ENCODE data around the gene USP6NL.
"Not testable (repeated sequence)": the region's sequence is repeated elsewhere in the genome, so short reads cannot be mapped to it uniquely, and the experiment has no call there.

The USP6NL gene
- long read RNA-seq, donor 1, full-length matches to known transcripts = 5 of 5 reads
- long read RNA-seq, donor 1, partial matches to known transcripts = 0 of 5 reads
- long read RNA-seq, donor 1, other reads (novel, unspliced or antisense) = 0 of 5 reads
- long read RNA-seq, donor 2, full-length matches to known transcripts = 3 of 3 reads
- long read RNA-seq, donor 2, partial matches to known transcripts = 0 of 3 reads
- long read RNA-seq, donor 2, other reads (novel, unspliced or antisense) = 0 of 3 reads
- long read RNA-seq, donor 3, full-length matches to known transcripts = 1 of 12 reads
- long read RNA-seq, donor 3, partial matches to known transcripts = 11 of 12 reads
- long read RNA-seq, donor 3, other reads (novel, unspliced or antisense) = 0 of 12 reads
- long read RNA-seq, donor 4, full-length matches to known transcripts = 3 of 3 reads
- long read RNA-seq, donor 4, partial matches to known transcripts = 0 of 3 reads
- long read RNA-seq, donor 4, other reads (novel, unspliced or antisense) = 0 of 3 reads
- long read RNA-seq, donor 5, full-length matches to known transcripts = 3 of 3 reads
- long read RNA-seq, donor 5, partial matches to known transcripts = 0 of 3 reads
- long read RNA-seq, donor 5, other reads (novel, unspliced or antisense) = 0 of 3 reads
- long read RNA-seq, donor 6, full-length matches to known transcripts = 6 of 6 reads
- long read RNA-seq, donor 6, partial matches to known transcripts = 0 of 6 reads
- long read RNA-seq, donor 6, other reads (novel, unspliced or antisense) = 0 of 6 reads
- long read RNA-seq, donor 7, full-length matches to known transcripts = 4 of 4 reads
- long read RNA-seq, donor 7, partial matches to known transcripts = 0 of 4 reads
- long read RNA-seq, donor 7, other reads (novel, unspliced or antisense) = 0 of 4 reads
- long read RNA-seq, donor 8, full-length matches to known transcripts = 5 of 5 reads
- long read RNA-seq, donor 8, partial matches to known transcripts = 0 of 5 reads
- long read RNA-seq, donor 8, other reads (novel, unspliced or antisense) = 0 of 5 reads

DNA sequence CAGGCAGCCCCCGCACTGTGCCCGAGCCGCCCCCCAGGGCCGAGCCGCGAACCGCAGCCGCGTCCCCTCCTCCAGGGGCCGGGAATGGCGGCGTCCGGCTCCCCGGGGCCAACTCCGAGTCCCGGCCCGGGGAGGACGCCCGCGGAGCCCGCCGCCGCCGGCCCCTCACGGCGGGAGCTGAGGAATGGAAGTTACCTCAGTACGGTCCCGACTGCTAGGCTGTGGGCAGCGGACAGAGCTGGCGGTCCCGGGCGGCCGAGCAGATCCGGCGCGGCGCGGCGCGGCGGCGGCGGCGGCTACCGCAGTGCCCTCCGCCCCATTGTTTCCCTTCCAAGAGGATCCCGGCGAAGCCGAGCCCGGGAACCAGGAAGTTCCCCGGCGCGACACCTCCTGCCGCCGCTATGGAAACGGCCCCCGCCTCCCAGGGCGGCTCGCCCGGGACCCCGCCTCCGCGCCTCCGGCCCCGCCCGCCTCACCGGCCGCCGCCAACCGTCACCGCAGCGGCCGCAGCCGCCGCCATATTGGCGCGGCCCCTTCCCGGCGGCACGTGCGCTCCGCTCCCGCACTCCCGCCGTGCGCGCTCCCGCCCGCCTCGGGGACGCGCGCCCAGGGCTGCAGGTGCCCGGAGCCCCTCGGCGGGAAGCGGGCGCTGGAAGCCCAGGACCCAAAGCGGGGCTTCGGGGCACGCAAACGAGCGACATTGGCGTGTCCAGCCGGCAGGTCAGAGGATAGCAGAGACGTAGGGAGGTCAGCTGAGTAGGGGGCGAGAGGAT is at the start of gene USP6NL:
Gene USP6NL, minus strand, starts transcription at position 403 of the 773 bp plus-strand sequence. CDS start 14,016 bp downstream, outside the sequence.
- DNase-seq = peak; percentile 92

DNA sequence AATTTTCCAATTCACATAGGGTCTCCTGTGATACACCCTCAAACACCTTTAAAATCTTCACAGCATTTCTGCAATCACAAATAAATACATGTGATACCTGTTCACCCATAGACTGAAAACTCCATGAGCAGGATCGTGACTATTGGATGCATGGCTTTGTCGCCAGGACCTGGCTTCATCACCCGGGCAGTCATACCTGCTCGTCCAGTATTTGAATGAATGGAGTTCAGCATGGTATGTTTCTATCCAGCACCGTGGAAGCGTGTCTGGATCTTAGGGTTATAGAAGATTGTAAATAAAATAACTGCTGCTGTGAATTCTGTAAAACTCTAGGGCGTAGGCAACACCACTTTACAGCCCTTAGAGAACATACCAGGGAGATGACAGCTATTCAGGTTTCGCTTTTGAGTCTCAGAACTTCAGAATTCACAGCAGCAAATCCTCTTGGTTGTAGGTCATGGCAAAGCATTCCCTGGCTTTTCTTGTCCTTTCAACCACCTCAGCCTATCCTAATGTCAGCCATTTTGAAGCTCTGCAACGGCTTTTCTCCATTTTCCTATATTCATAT is 47.4 kb upstream of the USP6NL start:
- DNase-seq = no peak

DNA sequence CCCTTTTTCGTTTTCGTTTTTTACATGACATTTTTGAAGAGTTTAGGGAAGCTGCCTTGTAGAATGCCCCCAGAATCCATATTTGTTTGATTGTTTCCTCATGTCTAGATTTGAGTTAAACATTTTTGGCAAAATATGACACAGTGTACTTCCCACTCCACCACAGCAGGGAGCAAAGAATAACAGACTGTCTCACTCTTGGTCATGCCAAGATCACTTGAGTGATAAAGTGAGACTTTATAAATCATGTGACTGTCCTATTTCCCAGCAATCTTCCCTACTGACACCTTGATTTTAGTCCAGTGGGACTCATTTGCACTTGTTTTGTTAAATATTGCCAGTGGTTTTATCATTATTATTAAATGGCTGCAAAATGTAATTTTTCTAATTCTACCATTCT is 44.4 kb upstream of the USP6NL start:
- DNase-seq = no peak

DNA sequence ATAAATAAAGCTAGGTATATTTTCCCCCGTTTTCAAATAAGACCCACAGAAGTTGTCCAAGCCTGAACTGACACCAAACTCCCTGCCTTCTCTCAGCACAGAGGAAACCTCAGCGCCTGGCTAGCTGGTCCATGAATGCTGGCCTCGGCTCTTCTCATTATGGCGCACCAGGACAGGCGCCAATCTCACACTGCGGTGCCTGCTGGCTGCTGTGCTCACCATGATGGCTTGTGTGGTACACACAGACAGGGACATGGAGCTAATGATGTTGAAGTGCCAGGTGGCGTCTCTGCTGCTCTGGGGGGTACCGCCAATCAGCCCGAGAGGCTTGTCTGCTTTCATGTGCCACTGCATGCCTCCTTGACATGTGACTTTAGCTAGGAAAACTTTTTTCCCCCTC is 43.2 kb upstream of the USP6NL start:
- DNase-seq = no peak

DNA sequence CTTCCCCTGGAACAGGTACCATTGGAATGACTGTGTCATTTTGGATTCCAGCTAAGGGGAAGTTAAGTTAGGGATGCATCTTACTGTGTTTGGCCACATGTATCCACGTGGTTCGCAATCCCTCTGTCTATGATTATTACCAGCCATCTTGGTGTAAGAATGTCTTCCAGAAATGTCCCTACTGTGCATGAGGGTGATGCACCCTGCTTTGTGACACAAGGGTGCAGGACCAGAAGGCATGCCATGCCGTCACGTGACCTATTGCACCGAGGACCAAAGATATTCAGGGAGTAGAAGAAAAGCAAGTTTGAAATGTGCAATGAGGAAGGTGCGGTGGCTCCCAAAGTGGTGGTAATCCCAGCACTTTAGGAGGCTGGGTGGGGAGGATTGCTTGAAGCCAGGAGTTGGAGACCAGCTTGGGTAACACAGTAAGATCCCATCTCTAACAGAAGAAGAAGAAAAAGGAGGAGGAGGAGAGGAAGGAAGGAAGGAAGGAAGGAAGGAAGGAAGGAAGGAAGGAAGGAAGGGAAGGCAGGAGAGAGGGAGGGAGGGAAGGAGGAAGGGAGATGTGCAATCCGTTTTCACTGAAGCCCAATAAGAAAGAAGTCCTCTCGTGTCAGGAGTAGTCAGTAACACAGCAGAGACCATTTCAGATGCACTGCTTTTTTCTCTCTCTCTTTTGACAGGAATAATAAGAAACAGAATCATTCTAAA is 42.5 kb upstream of the USP6NL start:
- no peak for DNase-seq

DNA sequence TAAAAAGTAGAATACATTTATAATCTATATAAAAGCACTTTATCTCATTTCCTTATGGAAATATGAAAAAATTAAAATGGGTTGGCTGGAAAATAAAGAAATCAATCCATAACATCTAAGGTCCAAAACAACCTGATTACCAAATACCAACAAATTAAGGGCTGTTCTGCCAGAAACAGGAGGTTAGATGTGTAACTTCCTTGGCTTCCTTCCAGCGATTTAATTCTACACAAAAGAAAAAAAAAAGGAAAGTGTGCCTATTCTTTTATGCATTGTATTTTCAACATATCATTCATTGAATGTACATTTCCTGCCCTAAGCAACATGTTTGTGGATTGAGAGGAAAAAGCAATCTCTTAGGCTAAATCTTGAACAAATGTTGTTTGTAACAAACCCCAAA is 36.2 kb upstream of the USP6NL start:
- DNase-seq = no peak

DNA sequence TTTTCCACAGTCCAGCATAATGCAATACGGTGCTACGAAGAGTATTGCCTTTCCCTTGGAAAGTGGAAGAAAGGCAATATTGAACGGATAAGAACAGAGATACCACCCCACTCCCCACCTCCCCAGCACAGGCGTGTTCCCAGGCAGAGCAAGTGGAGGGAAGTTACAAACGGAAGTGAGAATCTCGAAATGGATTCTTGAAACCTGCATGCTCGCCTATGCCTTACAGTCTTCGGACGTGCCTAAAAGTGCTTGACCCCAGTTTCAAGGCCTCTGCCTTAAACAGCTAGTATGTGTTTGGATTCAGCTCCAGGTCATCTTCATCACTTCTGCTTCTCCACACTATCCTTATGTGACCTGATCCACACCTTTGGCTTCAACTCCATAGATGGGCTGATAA is 35.0 kb upstream of the USP6NL start:
- DNase-seq = no peak

DNA sequence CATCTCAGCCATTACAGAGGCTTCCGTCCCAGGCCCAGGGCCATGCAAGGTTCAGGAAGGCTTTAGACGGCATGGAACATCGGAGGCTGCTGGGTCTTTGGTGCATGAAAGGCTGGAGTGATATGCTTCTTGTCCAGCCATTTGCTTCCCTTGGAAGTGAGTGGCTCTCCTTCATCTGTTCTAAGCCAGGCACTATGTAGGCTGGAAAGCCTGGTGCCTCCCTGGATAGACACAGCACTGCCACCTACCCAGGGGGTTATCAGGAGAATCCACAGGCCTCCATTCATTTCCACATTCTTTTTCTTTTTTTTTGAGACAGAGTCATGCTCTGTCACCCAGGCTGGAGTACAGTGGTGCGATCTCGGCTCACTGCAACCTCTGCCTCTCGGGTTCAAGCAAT is 31.6 kb upstream of the USP6NL start:
- DNase-seq = no peak

DNA sequence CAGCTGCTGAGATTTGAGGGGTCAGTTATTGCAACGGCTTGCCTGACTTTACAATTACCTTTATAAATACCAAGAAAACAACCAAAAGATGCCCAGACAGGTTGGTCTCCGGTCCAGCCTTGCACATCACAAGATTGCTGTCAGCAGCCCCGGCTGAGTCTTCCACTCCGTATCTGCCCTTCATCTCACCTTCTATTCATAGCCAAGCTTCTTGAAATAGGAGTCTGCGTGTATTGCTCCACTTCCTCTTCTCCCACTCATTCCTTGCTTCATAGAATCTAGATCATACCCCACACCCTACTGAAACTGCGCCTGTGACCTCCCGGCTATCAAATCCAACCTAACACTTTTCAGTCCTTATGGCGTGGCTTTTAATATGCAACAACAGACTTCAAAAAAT is 31.1 kb upstream of the USP6NL start:
- DNase-seq = no peak

DNA sequence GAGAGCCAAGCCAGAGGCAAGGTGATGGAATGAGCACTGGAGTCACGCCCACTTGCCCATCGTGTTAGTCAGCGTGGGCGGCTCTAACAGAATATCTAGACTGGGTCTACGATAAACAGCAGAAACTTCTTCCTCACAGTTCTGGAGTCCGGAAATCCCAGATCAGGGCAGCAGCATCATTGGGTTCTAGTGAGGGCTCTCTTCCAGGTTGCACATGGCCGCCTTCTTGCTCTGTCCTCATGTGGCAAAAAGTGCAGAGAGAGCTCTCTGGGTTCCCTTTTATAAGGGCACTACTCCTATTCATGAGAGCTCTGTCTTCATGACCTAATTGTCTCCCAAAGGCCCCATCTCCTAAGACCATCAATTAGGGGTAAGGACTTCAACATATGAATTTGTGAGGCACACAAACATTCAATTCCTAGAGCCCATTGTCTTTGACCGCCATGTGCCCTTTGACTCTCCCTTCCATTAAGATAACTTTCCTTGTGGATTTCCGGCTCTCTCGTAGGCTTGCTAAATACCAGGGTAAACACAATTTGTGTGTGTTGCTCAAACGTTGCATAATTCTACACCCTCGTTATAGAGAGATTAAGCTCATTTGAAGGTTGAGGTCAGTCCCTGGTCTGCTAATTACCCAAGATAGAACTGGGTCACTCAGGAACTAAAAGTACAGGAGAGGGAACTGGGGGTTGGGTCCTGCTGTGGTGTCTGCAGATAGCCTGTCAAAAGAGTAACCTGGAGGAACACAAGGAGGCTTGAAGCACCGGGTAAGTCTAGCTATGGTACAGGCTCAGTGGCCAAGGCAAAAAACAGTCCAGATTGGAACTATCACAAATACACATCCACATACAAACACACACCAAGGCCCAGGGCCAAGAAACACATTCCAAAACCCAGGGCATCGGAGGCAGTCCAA is 28.7 kb upstream of the USP6NL start:
- DNase-seq = no peak

DNA sequence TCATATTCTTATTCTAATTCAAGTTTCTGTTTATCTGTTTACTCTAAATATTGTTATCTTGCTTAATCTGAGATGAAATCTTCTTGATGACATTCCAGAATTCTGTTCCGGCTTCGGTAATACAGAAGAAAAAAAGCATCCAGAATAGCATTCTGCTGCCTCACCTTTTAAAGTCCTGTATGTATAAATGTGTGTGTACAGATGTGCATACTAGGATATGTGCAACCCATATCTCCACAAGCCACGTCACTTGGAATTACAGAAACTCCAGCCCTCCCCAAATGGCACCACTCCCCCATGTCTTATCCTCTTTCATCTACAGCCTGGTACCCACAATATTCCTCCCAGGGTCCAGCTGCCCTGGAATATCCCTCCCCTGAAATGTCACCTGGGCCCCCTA is 27.9 kb upstream of the USP6NL start:
- DNase-seq = no peak

DNA sequence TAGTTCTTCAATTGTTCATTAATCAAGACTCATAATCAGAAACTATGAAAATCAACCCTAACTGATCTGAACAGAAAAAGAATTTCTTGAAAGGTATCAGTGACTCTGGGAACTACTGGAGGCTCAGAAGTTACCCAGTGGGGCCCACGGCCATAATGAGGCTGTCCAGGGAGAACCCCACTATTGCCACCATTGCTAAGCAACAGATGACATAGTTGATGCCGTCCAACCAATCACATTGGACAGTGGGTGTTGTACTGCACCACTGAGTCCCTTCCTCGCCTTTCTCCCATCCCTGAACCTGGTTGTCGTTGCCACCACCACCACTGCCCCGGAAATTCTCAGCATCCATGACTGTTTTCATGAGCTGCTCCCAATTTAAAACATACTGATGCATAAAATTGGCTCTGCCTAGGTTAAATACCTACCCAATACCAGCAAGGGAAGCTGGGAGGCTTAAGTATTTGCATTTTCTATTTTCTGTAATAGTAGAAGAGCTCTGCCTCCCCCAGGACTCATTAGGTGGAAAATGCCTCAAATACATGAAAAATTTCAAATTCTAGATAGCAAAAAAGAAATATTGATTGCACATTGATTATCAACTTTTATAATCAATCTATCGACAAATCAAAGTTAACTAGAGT is 26.7 kb upstream of the USP6NL start:
- no peak for DNase-seq

DNA sequence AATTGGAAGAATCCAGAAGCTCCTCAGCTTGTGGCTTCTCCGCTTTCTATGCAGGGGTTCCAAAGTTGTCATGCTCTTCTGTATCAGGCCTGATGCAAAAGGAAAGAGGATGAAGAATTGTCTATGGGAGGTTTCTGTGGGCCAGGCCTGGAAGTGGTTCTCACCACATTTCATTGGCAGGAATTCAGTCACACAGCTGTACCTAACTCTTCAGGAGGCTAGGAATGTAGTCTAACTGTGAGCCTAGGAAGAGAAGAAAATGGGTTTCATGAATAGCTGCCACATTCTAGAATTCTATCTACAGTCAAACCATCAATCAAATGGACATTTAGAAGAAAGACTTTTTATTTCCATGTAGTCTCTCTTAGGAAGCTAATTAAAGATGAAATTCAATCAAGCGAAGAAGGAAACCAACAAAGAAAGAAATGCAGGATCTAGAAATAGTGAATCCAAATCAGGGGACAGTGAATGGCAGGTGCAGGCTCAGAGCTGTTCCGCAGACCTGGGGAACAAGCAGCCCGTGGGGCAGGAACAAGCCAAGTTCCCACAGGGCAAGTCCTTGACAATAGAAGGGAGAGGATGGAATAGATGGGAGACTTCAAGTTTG is 25.4 kb upstream of the USP6NL start:
- DNase-seq = no peak

DNA sequence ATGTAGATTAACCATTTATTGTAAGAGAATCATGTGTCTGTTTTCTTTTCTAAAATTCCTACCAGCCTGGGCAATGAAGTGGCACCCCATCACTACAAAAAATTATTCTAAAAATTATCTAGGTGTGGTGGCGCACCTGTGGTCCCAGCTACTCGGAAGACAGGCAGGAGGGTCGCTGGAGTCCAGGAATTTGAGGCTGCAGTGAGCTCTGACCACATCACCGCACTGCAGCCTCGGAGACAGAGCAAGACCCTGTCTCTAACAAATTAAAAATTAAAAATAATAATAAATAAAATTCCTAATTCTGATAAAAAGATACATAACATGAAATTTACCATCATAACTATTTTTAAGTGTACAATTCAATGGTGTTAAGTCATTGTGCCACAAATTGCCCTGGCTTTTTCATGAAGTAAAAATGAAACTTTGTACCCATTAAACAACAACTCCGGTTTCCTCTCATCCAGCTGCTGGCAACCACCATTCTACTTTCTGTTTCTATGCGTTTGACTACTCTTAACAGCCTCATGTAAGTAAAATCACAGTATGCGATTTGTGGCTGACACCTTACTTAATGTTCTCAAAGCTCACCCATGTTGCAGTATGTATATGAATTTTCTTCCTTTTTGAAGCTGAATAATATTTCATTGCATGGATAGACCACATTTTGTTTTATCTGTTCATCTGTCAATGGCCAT is 20.6 kb upstream of the USP6NL start:
- no peak for DNase-seq

DNA sequence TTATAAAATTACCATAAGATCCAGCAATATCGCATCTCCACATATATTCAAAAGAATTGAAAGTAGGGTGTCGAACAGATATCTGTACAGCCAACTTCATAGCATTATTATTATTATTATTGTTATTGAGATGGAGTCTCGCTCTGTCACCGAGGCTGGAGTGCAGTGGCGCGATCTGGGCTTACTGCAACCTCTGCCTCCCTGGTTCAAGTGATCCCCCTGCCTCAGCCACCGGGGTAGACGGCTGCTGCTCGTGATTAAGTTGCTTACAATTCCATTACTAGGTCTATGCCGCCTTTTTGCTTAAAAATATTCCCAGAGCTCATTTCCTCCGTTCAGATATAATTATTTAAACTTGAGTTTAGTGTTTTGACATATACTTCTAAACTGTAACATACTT is 19.8 kb upstream of the USP6NL start:
- DNase-seq = no peak

DNA sequence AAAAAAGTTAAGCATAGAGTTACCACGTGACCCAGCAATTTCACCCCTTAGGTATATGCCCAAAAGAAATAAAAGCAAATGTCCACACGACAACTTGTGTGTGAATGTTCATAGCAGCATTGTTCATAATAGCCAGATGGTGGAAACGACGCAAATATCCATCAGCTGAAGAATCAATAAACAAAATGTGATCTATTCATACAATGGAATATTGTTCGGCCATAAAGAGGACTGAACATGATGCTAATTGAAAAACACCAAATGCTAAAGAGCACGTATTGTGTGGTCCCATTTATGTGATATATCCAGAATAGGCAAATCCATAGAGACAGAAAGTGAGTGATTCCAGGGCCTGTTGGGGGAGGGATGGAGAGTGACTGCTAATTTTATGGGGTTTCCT is 18.3 kb upstream of the USP6NL start:
- no peak for DNase-seq

DNA sequence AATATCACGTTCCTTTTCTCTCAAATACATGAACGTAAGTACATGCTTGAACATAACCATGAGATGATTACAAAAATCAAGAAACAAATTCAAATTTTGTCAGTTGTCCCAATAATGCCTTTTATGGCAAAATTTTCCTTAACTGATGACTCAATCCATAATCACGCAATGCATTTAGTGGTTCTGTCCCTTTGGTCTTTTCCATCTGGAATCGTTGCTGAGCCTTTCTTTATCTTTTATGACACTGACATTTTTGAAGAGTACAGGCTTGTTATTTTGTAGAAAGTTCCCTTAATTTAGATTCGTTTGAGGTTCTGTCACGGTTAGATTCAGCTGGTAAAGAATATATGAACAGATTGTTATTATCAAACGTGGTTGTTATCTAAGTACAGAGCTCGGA is 16.5 kb upstream of the USP6NL start:
- not testable (repeated sequence) for DNase-seq

DNA sequence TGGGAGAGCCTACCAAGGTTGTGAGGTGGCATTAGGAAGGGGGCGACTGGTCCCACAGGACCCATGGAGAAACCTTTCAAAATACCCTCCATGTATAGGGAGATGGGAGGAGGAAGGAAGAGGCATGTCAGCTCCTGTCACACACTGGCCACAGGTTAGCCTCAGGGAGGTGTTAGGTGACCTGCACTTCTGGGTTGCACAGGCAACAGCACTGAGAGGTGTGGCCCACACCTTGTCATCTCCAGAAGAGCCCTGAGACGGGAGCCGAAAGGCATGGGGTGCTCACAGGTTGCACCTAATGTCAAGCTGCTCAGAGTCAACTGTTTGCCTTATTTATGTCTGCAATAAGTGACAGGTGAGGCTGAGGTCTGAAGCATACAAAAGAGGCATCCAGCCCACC is 14.6 kb upstream of the USP6NL start:
- no peak for DNase-seq

Data from right kidney (tissue), 9 donors.